ENCODE measurements around the gene DNHD1. TPM values are rescaled to one million over a fixed set of nuclear protein-coding genes. Genes with fewer than 3 reads are reported as not detected.

DNHD1 gene
- total RNA-seq, 1 donor from 2014 or later: 6.6 TPM

- Mint-ChIP-seq H3K9me3 (ENCODE audit: unreplicated experiment) (no peaks in the 10 kb centered on the region), H3K36me3 (ENCODE audit: unreplicated experiment) (peaks cover 28% of the 10 kb centered on the region), H3K27ac (ENCODE audit: unreplicated experiment) (no peak overlapping the region), H3K4me1 (ENCODE audit: unreplicated experiment) (no peaks in the 10 kb centered on the region), H3K27me3 (ENCODE audit: unreplicated experiment) (no peaks in the 10 kb centered on the region), H3K4me3 (ENCODE audit: unreplicated experiment) (no peak overlapping the region)
- no peak for TF ChIP-seq CTCF (IDR thresholded peaks at IDR 0.05)
- DNase-seq (ENCODE audit: extremely low spot score, unreplicated experiment): no peak
These were observed 42.0 kb upstream of the DNHD1 start for GRCh38 chr11:6455070-6455469.

DNA sequence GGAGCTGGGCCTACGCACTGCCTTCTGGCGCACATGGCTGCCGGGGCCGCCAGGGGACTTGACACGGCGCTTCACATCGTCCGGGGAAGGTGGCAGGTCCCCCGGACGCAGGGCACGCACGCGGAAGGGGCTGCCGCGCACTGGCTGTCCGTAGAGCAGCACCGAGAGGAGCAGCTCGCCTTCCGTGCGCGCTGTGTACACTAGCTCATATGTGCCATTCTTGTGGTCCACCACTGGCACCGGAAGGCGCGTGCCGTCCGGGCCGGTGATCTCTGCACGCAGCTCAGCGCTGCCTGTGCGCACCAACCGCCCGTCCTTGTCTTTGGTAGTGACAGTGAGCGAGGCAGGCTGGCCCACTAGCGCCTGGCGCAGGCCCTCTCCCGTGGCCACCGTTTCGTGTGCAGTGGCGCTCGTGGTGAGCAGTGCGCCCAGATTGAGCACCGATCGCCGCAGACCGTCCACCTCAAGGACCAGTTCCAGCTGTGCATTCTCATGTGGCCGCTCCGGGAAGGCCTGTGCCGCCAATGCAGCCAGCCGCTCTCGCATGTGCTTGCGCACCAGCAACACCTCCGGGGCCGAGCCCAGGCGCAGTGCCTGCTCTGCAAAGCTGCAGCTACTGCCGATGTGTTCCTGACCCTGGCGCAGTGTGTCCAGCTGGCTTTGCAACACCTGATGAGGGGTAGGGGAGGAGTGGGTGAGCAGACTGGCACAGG, 40.6 kb upstream of the DNHD1 start:
- H3K9me3 Mint-ChIP-seq (ENCODE audit: unreplicated experiment): no peaks in the 10 kb centered on the region

GRCh38 chr11:6457581-6458320, 39.3 kb upstream of the DNHD1 start:
- Mint-ChIP-seq H3K9me3 (ENCODE audit: unreplicated experiment) (no peaks in the 10 kb centered on the region), H3K27me3 (ENCODE audit: unreplicated experiment) (no peaks in the 10 kb centered on the region), H3K36me3 (ENCODE audit: unreplicated experiment) (peaks cover 30% of the 10 kb centered on the region), H3K27ac (ENCODE audit: unreplicated experiment) (no peak overlapping the region), H3K4me1 (ENCODE audit: unreplicated experiment) (no peaks in the 10 kb centered on the region), H3K4me3 (ENCODE audit: unreplicated experiment) (no peak overlapping the region)
- TF ChIP-seq CTCF (IDR thresholded peaks at IDR 0.05): no peak
- DNase-seq (ENCODE audit: extremely low spot score, unreplicated experiment): no peak

More for the DNA sequence above, 40.6 kb upstream of the DNHD1 start:
- no peak overlapping the region for H3K4me3 Mint-ChIP-seq (ENCODE audit: unreplicated experiment)
- no peak overlapping the region for H3K27ac Mint-ChIP-seq (ENCODE audit: unreplicated experiment)
- H3K36me3 Mint-ChIP-seq (ENCODE audit: unreplicated experiment): peaks cover 33% of the 10 kb centered on the region
- TF ChIP-seq CTCF (IDR thresholded peaks at IDR 0.05): no peak
- DNase-seq (ENCODE audit: extremely low spot score, unreplicated experiment): no peak
- H3K4me1 Mint-ChIP-seq (ENCODE audit: unreplicated experiment): no peaks in the 10 kb centered on the region
- H3K27me3 Mint-ChIP-seq (ENCODE audit: unreplicated experiment): no peaks in the 10 kb centered on the region

DNA sequence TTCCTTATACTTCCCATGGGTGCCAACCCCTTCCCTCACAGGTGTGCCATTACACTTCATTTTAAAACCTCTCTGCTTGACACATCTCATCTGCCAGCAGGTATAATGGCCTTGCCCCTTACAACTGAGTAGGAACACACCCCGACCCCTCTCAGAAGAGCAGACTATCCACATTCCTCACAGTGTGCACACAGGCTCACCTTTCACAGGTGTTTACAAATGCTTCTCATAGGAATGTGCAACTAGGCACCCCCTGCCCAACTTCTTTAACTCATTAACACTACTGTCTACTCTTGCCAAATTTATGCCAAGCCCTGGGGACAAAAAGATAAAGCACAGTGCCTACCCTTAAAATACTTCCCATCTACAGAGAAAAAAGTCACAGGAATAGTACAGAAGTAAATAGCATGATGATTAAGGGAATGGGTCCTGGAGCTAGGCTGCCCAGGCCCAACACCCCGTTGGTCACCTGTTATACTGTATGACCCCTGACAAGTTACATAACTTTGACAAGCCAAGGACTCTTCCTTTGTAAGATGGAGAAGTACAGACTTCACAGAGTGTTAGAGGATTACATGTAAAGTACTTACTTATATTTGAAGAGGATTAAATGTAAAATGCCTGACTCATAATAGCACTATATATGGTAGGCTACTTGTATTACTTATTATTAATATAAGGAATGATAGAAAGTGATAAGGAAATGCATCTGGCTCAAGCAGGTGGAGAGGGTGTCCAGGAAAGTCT, 38.6 kb upstream of the DNHD1 start:
- no peak for TF ChIP-seq CTCF (IDR thresholded peaks at IDR 0.05)
- Mint-ChIP-seq H3K4me3 (ENCODE audit: unreplicated experiment) (no peak overlapping the region), H3K4me1 (ENCODE audit: unreplicated experiment) (no peaks in the 10 kb centered on the region), H3K9me3 (ENCODE audit: unreplicated experiment) (no peaks in the 10 kb centered on the region), H3K27ac (ENCODE audit: unreplicated experiment) (no peak overlapping the region), H3K27me3 (ENCODE audit: unreplicated experiment) (no peaks in the 10 kb centered on the region), H3K36me3 (ENCODE audit: unreplicated experiment) (peaks cover 28% of the 10 kb centered on the region)
- no peak for DNase-seq (ENCODE audit: extremely low spot score, unreplicated experiment)

GRCh38 chr11:6459099-6459450, 38.0 kb upstream of the DNHD1 start:
- DNase-seq (ENCODE audit: extremely low spot score, unreplicated experiment): no peak
- H3K9me3 Mint-ChIP-seq (ENCODE audit: unreplicated experiment): no peaks in the 10 kb centered on the region
- H3K27me3 Mint-ChIP-seq (ENCODE audit: unreplicated experiment): no peaks in the 10 kb centered on the region
- H3K27ac Mint-ChIP-seq (ENCODE audit: unreplicated experiment): no peak overlapping the region
- H3K36me3 Mint-ChIP-seq (ENCODE audit: unreplicated experiment): peaks cover 29% of the 10 kb centered on the region
- no peak overlapping the region for H3K4me3 Mint-ChIP-seq (ENCODE audit: unreplicated experiment)
- no peaks in the 10 kb centered on the region for H3K4me1 Mint-ChIP-seq (ENCODE audit: unreplicated experiment)
- no peak for TF ChIP-seq CTCF (IDR thresholded peaks at IDR 0.05)
